NCI-H524 (cell line): ENCODE measurements around the gene SPTLC2.
"Not testable (repeated sequence)": the region's sequence is repeated elsewhere in the genome, so short reads cannot be mapped to it uniquely, and the experiment has no call there.

ENCODE experiments used
- DNase-seq, 2 experiments: peaks; one replicate each; lab custom pipeline; 2025; lab: John Stamatoyannopoulos, UW

SPTLC2 gene

GRCh38 chr14:77616454-77617229, at the start of gene SPTLC2:
Gene SPTLC2 (minus strand): TSS chr14:77616637. CDS start chr14:77616579, 58 bp downstream.
- DNase-seq = peak; percentile 100

GRCh38 chr14:77663293-77663692, 46.9 kb upstream of the SPTLC2 start:
- no peak for DNase-seq

- peak in 1 of 2 experiments; percentile 51 for DNase-seq
Observed at GRCh38 chr14:77661562-77661961, 45.1 kb upstream of the SPTLC2 start.

- DNase-seq = peak; percentile 87 to 96
Observed at GRCh38 chr14:77660754-77661153, 44.3 kb upstream of the SPTLC2 start.

GRCh38 chr14:77659831-77660230, 43.4 kb upstream of the SPTLC2 start:
- DNase-seq = no peak

- DNase-seq = no peak
Observed at GRCh38 chr14:77657280-77657679, 40.8 kb upstream of the SPTLC2 start.

GRCh38 chr14:77654001-77654441, 37.6 kb upstream of the SPTLC2 start:
- peak in 1 of 2 experiments; percentile 41 for DNase-seq

- no peak for DNase-seq
Observed at GRCh38 chr14:77649326-77649725, 32.9 kb upstream of the SPTLC2 start.

- DNase-seq = no peak
Observed at GRCh38 chr14:77648520-77649200, 32.2 kb upstream of the SPTLC2 start.

GRCh38 chr14:77647853-77648252, 31.4 kb upstream of the SPTLC2 start:
- no peak for DNase-seq

GRCh38 chr14:77646907-77647306, 30.5 kb upstream of the SPTLC2 start:
- DNase-seq = no peak

- no peak for DNase-seq
Observed at GRCh38 chr14:77645520-77646230, 29.2 kb upstream of the SPTLC2 start.

- DNase-seq = no peak
Observed at GRCh38 chr14:77642407-77642806, 26.0 kb upstream of the SPTLC2 start.

GRCh38 chr14:77641534-77642341, 25.3 kb upstream of the SPTLC2 start:
- DNase-seq = peak in 1 of 2 experiments; percentile 39

GRCh38 chr14:77640756-77641533, 24.5 kb upstream of the SPTLC2 start:
- DNase-seq = no peak

- no peak for DNase-seq
Observed at GRCh38 chr14:77638771-77639171, 22.3 kb upstream of the SPTLC2 start.

GRCh38 chr14:77635869-77636268, 19.4 kb upstream of the SPTLC2 start:
- not testable (repeated sequence) for DNase-seq

GRCh38 chr14:77635466-77635865, 19.0 kb upstream of the SPTLC2 start:
- not testable (repeated sequence) for DNase-seq

- DNase-seq = no peak
Observed at GRCh38 chr14:77630111-77630510, 13.7 kb upstream of the SPTLC2 start.

- no peak for DNase-seq
Observed at GRCh38 chr14:77625360-77625759, 8.9 kb upstream of the SPTLC2 start.

- no peak for DNase-seq
Observed at GRCh38 chr14:77623201-77623600, 6.8 kb upstream of the SPTLC2 start.
